Measurements from ENCODE around the gene HBZ. TPM values are rescaled to one million over a fixed set of nuclear protein-coding genes. Genes with fewer than 3 reads are reported as not detected.

HBZ gene
- total and polyA plus RNA-seq, 4 donors: 0.09 to 9.2 (median 0.37) TPM; not detected in 1

DNA sequence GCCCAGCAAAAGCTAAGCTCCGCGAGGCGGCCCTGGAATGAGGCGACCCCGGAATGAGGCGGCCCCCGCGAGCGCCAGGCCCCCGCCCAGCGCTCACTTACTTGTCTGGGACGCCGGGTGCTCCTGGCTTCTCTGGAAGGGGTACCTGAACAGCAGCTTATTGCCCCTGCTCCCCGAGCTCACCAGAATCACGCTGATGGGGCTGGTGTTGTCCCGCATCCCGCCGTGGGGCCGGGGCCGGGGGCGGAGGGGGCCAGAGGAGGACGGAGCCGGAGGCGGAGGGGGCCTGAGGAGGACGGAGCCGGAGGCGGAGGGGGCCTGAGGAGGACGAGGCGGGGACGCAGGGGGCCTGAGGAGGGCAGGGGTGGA is 14.4 kb upstream of the HBZ start:
- WGBS, 2 donors: 2 to 4% methylated on average over 26 to 30 of the region's 30 CpGs
- no peaks in the 10 kb centered on the region for H3K36me3 ChIP-seq (ENCODE audit: control insufficient read depth in 4 of 4, insufficient read depth in 4 of 4, low read length in 4 of 4)
- DNase-seq (peak; percentile 26 to 36 (median 30)), ATAC-seq (ENCODE audit: insufficient read depth, low FRiP score) (no peak)
- no peaks in the 10 kb centered on the region for H3K4me1 ChIP-seq (ENCODE audit: control insufficient read depth in 5 of 5, insufficient read depth in 5 of 5, low read length in 5 of 5)
- H3K27me3 ChIP-seq (ENCODE audit: control insufficient read depth in 3 of 3, insufficient read depth in 3 of 3, low read length in 2 of 3): no peaks in the 10 kb centered on the region
- H3K4me3 ChIP-seq: peak overlapping the region; percentile 76
- H3K9ac ChIP-seq (ENCODE audit: insufficient read depth in 1 of 2, low read length in 2 of 2): peak overlapping the region in 1 of 2 donors; percentile 11
- H3K27ac ChIP-seq (ENCODE audit: low read depth in 1 of 2, low read length in 1 of 2): peak overlapping the region in 1 of 2 donors; percentile 17
- TF ChIP-seq, protein P1, sequence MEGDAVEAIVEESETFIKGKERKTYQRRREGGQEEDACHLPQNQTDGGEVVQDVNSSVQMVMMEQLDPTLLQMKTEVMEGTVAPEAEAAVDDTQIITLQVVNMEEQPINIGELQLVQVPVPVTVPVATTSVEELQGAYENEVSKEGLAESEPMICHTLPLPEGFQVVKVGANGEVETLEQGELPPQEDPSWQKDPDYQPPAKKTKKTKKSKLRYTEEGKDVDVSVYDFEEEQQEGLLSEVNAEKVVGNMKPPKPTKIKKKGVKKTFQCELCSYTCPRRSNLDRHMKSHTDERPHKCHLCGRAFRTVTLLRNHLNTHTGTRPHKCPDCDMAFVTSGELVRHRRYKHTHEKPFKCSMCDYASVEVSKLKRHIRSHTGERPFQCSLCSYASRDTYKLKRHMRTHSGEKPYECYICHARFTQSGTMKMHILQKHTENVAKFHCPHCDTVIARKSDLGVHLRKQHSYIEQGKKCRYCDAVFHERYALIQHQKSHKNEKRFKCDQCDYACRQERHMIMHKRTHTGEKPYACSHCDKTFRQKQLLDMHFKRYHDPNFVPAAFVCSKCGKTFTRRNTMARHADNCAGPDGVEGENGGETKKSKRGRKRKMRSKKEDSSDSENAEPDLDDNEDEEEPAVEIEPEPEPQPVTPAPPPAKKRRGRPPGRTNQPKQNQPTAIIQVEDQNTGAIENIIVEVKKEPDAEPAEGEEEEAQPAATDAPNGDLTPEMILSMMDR (IDR thresholded peaks at IDR 0.05; ENCODE audit: control extremely low read depth, extremely low read depth): no peak
- no peaks in the 10 kb centered on the region for H3K9me3 ChIP-seq (ENCODE audit: control insufficient read depth in 4 of 4, insufficient read depth in 3 of 4, low read length in 3 of 4)

DNA sequence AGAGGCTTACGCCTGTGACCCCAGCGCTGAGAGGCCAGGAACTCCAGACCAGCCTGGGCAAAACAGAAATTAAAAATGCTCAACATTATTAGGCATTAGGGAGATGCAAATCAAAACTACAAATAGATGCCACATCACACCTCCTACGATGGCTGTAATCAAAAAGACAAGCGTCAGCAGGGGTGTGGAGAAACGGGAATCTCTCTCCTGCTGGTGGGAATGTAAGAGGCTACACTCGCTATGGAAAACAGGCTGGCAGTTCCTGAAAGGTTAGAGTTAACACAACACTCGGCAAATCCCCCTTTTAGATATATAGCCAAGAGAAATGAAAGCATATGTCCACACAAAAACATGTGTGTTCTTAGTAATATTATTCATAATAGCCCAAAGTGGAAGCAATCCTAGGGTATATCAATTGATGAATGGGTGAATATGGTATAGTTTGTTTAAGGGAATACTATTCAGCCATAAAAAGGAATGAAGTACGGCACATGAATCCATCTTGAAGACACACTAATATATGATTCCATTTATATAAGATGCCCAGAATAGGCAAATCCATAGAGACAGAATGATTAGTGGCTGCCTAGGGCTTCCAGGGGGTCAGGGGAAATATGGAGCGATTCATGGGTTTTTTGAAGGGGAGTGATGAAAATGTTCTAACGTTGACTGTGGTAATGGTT is 12.1 kb upstream of the HBZ start:
- 73 to 80% methylated on average over 10 of the region's 10 CpGs for WGBS, 2 donors
- Histone ChIP-seq H3K4me3 (no peak overlapping the region), H3K27ac (ENCODE audit: low read depth in 1 of 2, low read length in 1 of 2) (no peak overlapping the region), H3K27me3 (ENCODE audit: control insufficient read depth in 3 of 3, insufficient read depth in 3 of 3, low read length in 2 of 3) (no peaks in the 10 kb centered on the region), H3K36me3 (ENCODE audit: control insufficient read depth in 4 of 4, insufficient read depth in 4 of 4, low read length in 4 of 4) (no peaks in the 10 kb centered on the region), H3K9ac (ENCODE audit: insufficient read depth in 1 of 2, low read length in 2 of 2) (no peak overlapping the region), H3K4me1 (ENCODE audit: control insufficient read depth in 5 of 5, insufficient read depth in 5 of 5, low read length in 5 of 5) (peaks cover 0 to 3% (median 0%) of the 10 kb centered on the region in 5 donors), H3K9me3 (ENCODE audit: control insufficient read depth in 4 of 4, insufficient read depth in 3 of 4, low read length in 3 of 4) (no peaks in the 10 kb centered on the region)
- TF ChIP-seq, protein P1 (IDR thresholded peaks at IDR 0.05; ENCODE audit: control extremely low read depth, extremely low read depth): no peak
- ATAC-seq (ENCODE audit: insufficient read depth, low FRiP score) (no peak), DNase-seq (no peak)

DNA sequence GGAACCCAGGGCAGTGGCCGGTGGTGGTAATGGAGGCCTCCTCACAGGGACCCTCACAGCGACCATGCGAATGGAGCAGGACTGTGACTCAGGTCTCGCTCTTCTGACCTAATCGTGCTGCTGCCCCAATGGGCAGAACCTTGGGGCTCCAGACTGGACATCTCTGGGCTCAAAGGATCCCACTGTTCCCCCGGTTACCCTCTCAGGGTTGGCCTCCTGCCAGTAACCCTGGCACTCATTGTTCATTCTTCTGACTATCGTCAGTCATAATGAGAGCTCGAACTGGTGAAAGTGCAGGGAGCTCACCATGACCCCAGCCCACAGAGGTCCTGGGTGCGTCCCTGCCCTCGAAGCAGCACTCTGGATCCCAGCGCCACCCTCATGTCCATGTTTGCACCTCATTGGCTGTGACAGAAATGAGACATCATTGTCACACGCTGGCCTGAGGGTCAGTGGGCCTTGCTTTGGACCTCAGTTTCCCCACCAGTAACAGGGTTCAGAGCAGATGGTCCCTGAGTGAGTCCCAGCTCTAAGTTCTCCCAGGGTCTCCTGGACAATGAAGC is 10.0 kb upstream of the HBZ start:
- no peaks in the 10 kb centered on the region for H3K36me3 ChIP-seq (ENCODE audit: control insufficient read depth in 4 of 4, insufficient read depth in 4 of 4, low read length in 4 of 4)
- TF ChIP-seq, protein P1 (IDR thresholded peaks at IDR 0.05; ENCODE audit: control extremely low read depth, extremely low read depth): no peak
- no peaks in the 10 kb centered on the region for H3K27me3 ChIP-seq (ENCODE audit: control insufficient read depth in 3 of 3, insufficient read depth in 3 of 3, low read length in 2 of 3)
- no peak overlapping the region for H3K9ac ChIP-seq (ENCODE audit: insufficient read depth in 1 of 2, low read length in 2 of 2)
- 73 to 82% methylated on average over 12 of the region's 12 CpGs for WGBS, 2 donors
- H3K4me1 ChIP-seq (ENCODE audit: control insufficient read depth in 5 of 5, insufficient read depth in 5 of 5, low read length in 5 of 5): peaks cover 0 to 3% (median 0%) of the 10 kb centered on the region in 5 donors
- ATAC-seq (ENCODE audit: insufficient read depth, low FRiP score) (no peak), DNase-seq (no peak)
- H3K4me3 ChIP-seq: no peak overlapping the region
- no peak overlapping the region for H3K27ac ChIP-seq (ENCODE audit: low read depth in 1 of 2, low read length in 1 of 2)
- H3K9me3 ChIP-seq (ENCODE audit: control insufficient read depth in 4 of 4, insufficient read depth in 3 of 4, low read length in 3 of 4): no peaks in the 10 kb centered on the region

All from lung (tissue), 12 donors.